IPS DF 19.7 (cell line): ENCODE measurements around the gene TRIM25.
A peak's percentile ranks its signal among the peaks of the same experiment; 100 is the strongest.
"Not testable (repeated sequence)": the region's sequence is repeated elsewhere in the genome, so short reads cannot be mapped to it uniquely, and the experiment has no call there.

Experiments used
- DNase-seq: peaks from one replicate; pipeline ENCODE4 v3.0.0-alpha.2; 2013; ENCODE audit warnings: low read depth, low spot score

Gene TRIM25, protein sequence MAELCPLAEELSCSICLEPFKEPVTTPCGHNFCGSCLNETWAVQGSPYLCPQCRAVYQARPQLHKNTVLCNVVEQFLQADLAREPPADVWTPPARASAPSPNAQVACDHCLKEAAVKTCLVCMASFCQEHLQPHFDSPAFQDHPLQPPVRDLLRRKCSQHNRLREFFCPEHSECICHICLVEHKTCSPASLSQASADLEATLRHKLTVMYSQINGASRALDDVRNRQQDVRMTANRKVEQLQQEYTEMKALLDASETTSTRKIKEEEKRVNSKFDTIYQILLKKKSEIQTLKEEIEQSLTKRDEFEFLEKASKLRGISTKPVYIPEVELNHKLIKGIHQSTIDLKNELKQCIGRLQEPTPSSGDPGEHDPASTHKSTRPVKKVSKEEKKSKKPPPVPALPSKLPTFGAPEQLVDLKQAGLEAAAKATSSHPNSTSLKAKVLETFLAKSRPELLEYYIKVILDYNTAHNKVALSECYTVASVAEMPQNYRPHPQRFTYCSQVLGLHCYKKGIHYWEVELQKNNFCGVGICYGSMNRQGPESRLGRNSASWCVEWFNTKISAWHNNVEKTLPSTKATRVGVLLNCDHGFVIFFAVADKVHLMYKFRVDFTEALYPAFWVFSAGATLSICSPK

DNA sequence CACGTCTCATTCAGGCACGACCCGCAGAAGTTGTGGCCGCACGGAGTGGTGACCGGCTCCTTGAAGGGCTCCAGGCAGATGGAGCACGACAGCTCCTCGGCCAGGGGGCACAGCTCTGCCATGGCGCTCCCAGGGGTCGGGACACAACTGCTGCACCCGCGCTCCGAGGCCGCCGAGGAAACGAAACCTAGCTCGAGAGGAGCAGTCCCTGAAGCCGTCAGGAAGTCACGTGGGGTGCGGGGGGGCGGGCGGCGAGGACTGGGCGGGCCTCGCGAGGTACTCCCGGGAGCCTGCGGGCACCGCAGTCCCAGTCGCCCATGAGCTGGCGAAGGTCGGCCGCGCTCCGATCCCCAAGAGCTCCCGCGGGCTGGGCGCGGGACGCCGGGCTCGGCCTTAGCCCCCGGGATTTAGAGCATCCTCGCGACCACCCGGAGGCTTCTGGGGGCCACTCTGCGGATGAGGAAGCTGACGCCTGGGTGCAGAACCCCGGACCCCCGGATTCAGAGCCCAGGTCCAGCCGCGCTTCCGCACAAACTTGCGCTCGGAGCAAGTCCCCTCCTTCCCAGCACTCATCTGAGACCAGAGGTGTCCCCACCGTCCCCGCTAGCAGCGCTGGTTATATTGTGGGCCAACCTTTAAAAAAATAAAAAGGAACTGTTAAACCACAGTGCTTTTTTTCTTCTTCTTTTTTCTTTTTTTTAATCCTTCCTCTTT, at the start of gene TRIM25:
TSS of gene TRIM25 (minus strand) at position 183 of the 714 bp plus-strand sequence. CDS start at position 122, 61 bp downstream.
- peak; percentile 38 for DNase-seq

GRCh38 chr17:56960596-56961538, 47.0 kb upstream of the TRIM25 start, which contains the start of gene COIL:
Gene COIL, minus strand, starts transcription at chr17:56961050. Its CDS starts 31 bp downstream, at chr17:56961019.
- no peak for DNase-seq

DNA sequence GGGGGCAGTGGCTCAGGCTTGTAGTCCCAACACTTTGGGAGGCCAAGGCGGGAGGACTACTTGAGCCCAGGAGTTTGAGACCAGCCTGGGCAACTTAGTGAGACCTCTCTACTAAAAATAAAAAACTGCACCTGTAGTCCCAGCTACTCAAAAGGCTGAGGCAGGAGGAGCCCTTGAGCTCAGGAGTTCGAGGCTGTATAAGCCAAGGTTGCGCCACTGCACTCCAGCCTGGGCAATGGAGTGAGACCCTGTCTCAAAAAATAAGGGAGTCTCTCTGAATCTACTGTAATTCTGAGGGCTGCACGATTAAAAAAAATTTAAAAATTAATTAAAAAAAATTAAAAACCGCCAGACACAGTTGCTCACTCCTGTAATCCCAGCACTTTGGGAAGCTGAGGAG, 43.1 kb upstream of the TRIM25 start:
- no peak for DNase-seq

DNA sequence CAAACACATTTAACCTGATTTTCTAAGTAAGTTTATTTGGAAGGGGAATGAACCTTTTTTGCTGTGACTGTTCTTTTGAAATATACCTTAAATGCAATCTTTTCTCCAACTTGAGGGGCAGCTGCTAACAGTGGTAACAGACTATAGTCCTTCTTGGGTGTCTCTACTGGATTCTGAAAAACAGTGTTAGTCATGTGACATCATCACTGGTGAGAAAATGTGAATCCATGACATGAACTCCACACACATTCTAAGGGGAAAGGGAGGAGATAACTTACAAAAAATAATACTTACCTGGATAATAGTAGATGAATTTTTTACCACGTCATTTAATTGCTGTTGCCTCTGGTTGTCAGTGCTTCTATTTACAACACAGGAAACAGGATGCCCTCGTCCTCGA, 35.7 kb upstream of the TRIM25 start:
- DNase-seq = no peak

- DNase-seq = no peak
Observed at GRCh38 chr17:56948491-56948890, 34.6 kb upstream of the TRIM25 start.

DNA sequence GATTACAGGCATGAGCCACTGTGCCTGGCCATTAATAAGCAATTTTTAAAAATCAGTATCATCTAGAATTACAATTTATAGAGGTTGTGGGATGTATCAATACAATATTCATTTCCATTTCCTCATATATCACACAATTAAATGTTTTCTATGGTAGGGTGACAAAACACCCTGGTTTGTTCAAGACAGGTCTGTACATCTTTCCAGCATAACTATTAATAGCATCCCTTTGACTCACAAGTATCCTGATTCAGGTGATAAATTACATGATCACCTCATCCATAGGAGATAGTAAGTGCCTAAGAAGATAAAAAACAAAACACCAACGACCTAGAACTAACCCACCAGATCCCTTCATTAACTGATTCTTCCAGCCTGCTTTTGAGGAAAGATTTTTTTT, 33.9 kb upstream of the TRIM25 start:
- DNase-seq = no peak

- DNase-seq = no peak
Observed at GRCh38 chr17:56945938-56946505, 32.2 kb upstream of the TRIM25 start.

DNA sequence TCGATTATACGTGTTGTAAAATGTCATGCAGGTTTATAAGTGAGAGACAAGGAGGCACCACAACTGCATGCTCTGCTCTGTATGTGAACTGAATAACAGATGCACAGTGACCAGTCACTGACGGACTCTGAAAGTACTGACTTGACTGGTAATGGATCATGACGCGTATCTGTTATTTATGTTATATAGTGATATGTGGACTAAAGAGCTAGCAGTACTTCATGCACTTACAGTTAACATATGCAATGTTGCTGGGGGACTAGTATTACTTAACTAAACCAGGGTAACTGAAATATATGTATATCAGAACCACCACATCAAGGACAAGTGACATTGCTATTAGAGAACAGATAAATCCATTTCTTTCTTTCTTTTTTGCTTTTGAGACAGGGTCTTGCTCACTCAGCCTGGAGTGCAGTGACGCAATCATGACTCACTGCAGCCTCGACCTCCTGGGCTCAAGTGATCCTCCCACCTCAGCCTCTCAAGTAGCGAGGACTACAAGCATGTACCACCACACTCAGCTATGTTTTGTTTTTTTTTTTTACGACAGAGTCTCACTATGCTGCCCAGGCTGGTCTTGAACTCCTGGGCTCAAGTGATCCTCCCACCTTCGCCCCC, 29.8 kb upstream of the TRIM25 start:
- no peak for DNase-seq

DNA sequence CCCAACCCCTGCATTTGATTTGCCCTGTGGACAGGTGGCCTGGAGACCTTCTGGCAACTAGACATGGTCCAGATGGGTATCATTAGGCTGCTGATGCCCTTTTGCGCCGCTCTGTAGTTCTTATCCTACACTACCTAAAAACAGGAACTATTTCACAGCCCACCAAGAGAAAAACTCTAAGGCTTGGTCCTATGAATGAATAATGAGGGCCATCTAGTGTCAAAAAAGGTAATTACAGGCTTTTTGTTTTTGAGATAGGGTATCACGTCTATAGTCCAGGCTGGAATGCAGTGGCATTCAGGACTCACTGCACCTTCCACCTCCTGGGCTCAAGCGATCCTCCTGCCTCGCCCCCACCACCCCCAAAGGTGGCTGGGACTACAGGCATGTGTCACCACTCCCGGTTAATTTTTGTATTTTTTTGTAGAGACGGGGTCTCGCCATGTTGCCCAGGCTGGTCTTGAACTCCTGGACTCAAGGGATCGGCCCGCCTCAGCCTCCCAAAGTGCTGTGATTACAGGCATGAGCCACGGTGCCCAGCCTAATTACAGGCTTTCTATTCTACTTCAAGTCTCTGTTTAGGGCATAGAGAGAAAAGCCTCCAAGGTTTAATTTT, 26.1 kb upstream of the TRIM25 start:
- peak; percentile 38 for DNase-seq

DNA sequence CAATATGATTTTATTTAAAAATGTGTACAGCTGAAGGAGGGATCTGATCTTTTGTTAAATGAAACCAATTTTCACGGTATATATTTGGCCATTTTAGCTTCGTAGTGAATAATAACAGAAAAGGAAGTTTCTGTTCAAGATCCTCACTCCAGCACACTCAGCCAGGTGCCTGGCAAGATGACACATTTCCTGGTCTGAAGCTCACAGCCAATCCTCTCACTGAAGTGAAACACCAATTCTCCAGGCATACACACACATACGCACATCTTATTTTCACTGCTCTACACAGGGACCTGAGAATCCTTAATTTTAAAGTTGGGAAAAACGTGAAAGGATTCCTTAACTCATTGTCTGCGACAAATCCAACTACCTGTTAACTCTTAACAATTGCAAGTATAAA, 24.4 kb upstream of the TRIM25 start:
- DNase-seq = not testable (repeated sequence)

DNA sequence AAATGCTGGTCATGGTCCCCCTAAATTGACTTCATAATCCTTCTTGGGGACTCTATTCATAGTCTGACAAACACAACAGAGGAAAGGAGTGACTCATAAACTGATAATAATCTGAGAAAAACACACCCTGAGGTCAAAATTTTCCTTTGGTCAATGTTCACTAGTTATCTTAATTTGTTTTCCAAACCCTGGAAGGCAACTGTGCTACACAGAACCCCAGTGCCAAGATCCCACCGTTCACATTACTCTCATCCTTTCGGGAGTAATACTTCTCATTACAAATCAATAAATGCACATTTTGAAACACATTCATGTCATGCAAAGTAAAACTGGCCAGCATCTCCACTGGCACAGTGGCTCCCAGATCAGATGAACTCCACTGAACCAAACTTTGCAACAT, 23.8 kb upstream of the TRIM25 start:
- DNase-seq = no peak

GRCh38 chr17:56936697-56937322, 23.0 kb upstream of the TRIM25 start:
- no peak for DNase-seq

DNA sequence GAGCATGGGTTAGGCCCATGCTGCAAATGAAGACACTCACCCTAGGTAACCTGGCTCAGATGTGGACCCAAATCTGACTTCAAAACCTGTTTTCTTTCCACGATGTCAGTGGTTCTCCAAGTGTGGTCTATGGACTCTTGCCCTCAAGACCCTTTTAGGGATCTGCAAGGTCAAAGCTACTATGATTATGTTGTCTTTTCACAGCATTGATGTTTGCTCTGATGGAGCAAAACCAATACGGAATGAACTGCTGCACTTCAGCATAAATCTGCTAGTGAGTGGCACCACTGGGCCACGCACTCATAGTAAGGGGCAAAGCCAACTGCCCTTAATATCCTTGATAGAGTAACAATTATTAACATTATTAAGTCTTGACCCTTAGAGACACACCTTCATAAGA, 21.6 kb upstream of the TRIM25 start:
- DNase-seq = no peak

GRCh38 chr17:56934280-56934679, 20.4 kb upstream of the TRIM25 start:
- DNase-seq = no peak

DNA sequence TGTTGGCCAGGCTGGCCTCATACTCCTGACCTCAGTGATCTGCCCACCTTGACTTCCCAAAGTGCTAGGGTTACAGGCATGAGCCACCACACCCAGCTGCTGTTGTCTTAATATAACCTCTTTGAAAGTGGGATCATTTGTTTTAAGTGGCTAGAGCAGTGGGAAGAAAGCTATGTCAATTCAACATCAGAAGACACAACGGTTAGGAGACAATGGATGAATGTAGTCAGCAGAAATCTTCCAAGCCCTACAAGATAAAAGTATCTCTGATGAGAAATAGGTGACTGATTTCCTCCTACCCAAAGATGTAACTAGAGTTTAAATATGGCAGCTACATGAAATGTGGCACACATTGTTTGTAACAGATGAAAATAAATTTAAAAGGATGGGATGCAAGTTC, 20.0 kb upstream of the TRIM25 start:
- no peak for DNase-seq

- no peak for DNase-seq
Observed at GRCh38 chr17:56933151-56933745, 19.4 kb upstream of the TRIM25 start.

GRCh38 chr17:56930739-56931337, 17.0 kb upstream of the TRIM25 start:
- DNase-seq = no peak

DNA sequence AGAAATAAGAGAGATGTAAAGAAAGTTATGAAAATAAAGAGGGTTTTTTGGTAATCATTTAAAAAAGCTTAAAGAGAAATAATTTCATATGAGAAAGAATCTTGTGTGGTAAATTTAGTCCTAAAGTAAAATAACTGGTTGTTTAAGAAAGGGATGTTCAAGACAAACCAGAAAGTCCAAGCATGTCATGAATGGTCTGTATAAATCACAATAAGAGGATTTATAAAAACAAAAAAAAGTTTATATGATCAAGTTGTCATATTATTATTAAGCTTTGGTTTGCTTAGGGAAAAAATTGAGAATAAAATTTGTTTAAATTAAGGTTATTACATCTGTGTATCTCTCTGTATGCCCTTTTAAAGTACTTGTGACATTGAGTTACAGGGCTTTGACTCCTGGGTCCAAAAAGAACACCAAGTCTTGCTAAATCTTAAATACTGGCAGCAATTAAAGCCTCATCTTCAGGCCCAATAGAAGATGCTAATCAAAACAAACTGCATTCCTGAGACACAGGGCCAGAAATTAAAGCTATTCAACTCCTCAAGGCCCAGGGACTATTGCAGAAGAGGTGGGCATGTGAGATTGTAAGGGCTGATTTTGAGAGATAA, 15.6 kb upstream of the TRIM25 start:
- DNase-seq = no peak
